ENCODE results near the gene PLSCR1. TPM values are rescaled to one million over a fixed set of nuclear protein-coding genes. Genes with fewer than 3 reads are reported as not detected.

Gene PLSCR1
- total and polyA plus RNA-seq, 2 experiments from 2014 or later = 62.7 to 78.3 TPM

GRCh38 chr3:146473726-146474125, 70.7 kb downstream of the PLSCR1 start:
- Histone ChIP-seq H3K4me2 (no peak overlapping the region), H4K20me1 (replicated peaks; ENCODE audit: insufficient read depth) (no peaks in the 10 kb centered on the region), H3K4me1 (ENCODE audit: insufficient read depth) (no peaks in the 10 kb centered on the region), H3K36me3 (ENCODE audit: insufficient read depth) (no peaks in the 10 kb centered on the region), H2AFZ (no peak overlapping the region), H3K27me3 (ENCODE audit: insufficient read depth) (no peaks in the 10 kb centered on the region), H3F3A (replicated peaks; ENCODE audit: low read depth) (no peaks in the 10 kb centered on the region), H3K4me3 (no peak overlapping the region), H3K9me2 (ENCODE audit: insufficient read depth) (no peaks in the 10 kb centered on the region), H3K79me2 (replicated peaks; ENCODE audit: insufficient read depth) (no peaks in the 10 kb centered on the region), H3K27ac (ENCODE audit: low read depth) (no peak overlapping the region)
- no peak for TF ChIP-seq ETS1 (IDR thresholded peaks at IDR 0.05)
- no peak for TF ChIP-seq ZNF462 (CRISPR knock-in tag; IDR thresholded peaks at IDR 0.05)
- H3K4me1 Mint-ChIP-seq = peaks cover 4% of the 10 kb centered on the region
- no peaks in the 10 kb centered on the region for H3K9me3 Mint-ChIP-seq
- no peak overlapping the region for H3K27ac Mint-ChIP-seq
- no peak overlapping the region for H3K4me3 Mint-ChIP-seq
- H3K36me3 Mint-ChIP-seq (ENCODE audit: low read depth) = no peaks in the 10 kb centered on the region
- ATAC-seq (no peak), DNase-seq (ENCODE audit: low spot score) (no peak)
- H3K27me3 Mint-ChIP-seq (ENCODE audit: insufficient read depth, low read depth, poor library complexity) = peaks cover 5% of the 10 kb centered on the region

- no peaks in the 10 kb centered on the region for H3K36me3 Mint-ChIP-seq (ENCODE audit: low read depth)
- no peaks in the 10 kb centered on the region for H3K79me2 ChIP-seq (replicated peaks; ENCODE audit: insufficient read depth)
- no peak for DNase-seq (ENCODE audit: low spot score)
- no peak overlapping the region for H3K27ac Mint-ChIP-seq
- H3K4me1 ChIP-seq (ENCODE audit: insufficient read depth) = no peaks in the 10 kb centered on the region
- no peaks in the 10 kb centered on the region for H3K27me3 ChIP-seq (ENCODE audit: insufficient read depth)
- peaks cover 5% of the 10 kb centered on the region for H3K27me3 Mint-ChIP-seq (ENCODE audit: insufficient read depth, low read depth, poor library complexity)
- H3K36me3 ChIP-seq (ENCODE audit: insufficient read depth) = no peaks in the 10 kb centered on the region
- H3K9me2 ChIP-seq (ENCODE audit: insufficient read depth) = no peaks in the 10 kb centered on the region
- H3F3A ChIP-seq (replicated peaks; ENCODE audit: low read depth) = no peaks in the 10 kb centered on the region
- no peak overlapping the region for H3K4me2 ChIP-seq
- no peak overlapping the region for H3K27ac ChIP-seq (ENCODE audit: low read depth)
- no peak overlapping the region for H2AFZ ChIP-seq
- H3K4me3 Mint-ChIP-seq = no peak overlapping the region
- H4K20me1 ChIP-seq (replicated peaks; ENCODE audit: insufficient read depth) = no peaks in the 10 kb centered on the region
- no peak for ATAC-seq
- no peak overlapping the region for H3K4me3 ChIP-seq
- no peaks in the 10 kb centered on the region for H3K9me3 Mint-ChIP-seq
- peaks cover 4% of the 10 kb centered on the region for H3K4me1 Mint-ChIP-seq
- TF ChIP-seq STAT1 (IDR thresholded peaks at IDR 0.05; ENCODE audit: unreplicated experiment) (no peak), JUNB (IDR thresholded peaks at IDR 0.05; ENCODE audit: unreplicated experiment) (no peak), CTCF (conservative IDR thresholded peaks at IDR 0.05; ENCODE audit: low read depth in 2 of 2) (no peak), ZNF331 (CRISPR knock-in tag; IDR thresholded peaks at IDR 0.05; ENCODE audit: low read depth) (no peak), CREB1 (CRISPR knock-in tag; IDR thresholded peaks at IDR 0.05; ENCODE audit: low read depth) (no peak), EZH2phosphoT487 (IDR thresholded peaks at IDR 0.05; ENCODE audit: unreplicated experiment) (no peak), ZNF114 (CRISPR knock-in tag; IDR thresholded peaks at IDR 0.05) (no peak), POLR2AphosphoS5 (IDR thresholded peaks at IDR 0.05; ENCODE audit: low read depth) (no peak), NANOG (IDR thresholded peaks at IDR 0.05; ENCODE audit: borderline replicate concordance) (no peak)
Measured at GRCh38 chr3:146472611-146473010, 71.8 kb downstream of the PLSCR1 start.
